SK-N-SH treated with all-trans-retinoic acid at 6 μM for 48 hours (cell line): ENCODE data around the gene ZNF541.

Source experiments
- ARNTL ChIP-seq: fragments of 450-650 bp; formaldehyde crosslinking; IDR thresholded peaks from 2 replicates; pipeline ENCODE4 v1.5.0; 2020; ENCODE audit warnings: low read depth, mild to moderate bottlenecking, moderate library complexity, borderline replicate concordance
- OSR1 ChIP-seq: fragments of 250-450 bp; sonication (Bioruptor Pico); IDR thresholded peaks from 2 replicates; pipeline ENCODE4 v1.8.0; 2022; ENCODE audit warnings: moderate library complexity, mild to moderate bottlenecking, inconsistent platforms
- PPARA ChIP-seq: fragments of 250-450 bp; sonication (Bioruptor Pico); IDR thresholded peaks from 2 replicates; pipeline ENCODE4 v1.5.0; 2020; ENCODE audit warnings: mild to moderate bottlenecking, borderline replicate concordance
- ZFP30 ChIP-seq: fragments of 450-650 bp; formaldehyde crosslinking; IDR thresholded peaks from 2 replicates; pipeline ENCODE4 v1.5.0; 2022; ENCODE audit warnings: mild to moderate bottlenecking, moderate library complexity
- TF ChIP-seq, protein P1 (sequence below): fragments of 250-450 bp; sonication (Bioruptor Pico); IDR thresholded peaks from 2 replicates; pipeline ENCODE4 v1.8.0; 2020; ENCODE audit warnings: mild to moderate bottlenecking, moderate library complexity, borderline replicate concordance

- TF ChIP-seq ARNTL (CRISPR knock-in tag): no peak
- TF ChIP-seq OSR1 (CRISPR knock-in tag): no peak
- TF ChIP-seq, protein P1, sequence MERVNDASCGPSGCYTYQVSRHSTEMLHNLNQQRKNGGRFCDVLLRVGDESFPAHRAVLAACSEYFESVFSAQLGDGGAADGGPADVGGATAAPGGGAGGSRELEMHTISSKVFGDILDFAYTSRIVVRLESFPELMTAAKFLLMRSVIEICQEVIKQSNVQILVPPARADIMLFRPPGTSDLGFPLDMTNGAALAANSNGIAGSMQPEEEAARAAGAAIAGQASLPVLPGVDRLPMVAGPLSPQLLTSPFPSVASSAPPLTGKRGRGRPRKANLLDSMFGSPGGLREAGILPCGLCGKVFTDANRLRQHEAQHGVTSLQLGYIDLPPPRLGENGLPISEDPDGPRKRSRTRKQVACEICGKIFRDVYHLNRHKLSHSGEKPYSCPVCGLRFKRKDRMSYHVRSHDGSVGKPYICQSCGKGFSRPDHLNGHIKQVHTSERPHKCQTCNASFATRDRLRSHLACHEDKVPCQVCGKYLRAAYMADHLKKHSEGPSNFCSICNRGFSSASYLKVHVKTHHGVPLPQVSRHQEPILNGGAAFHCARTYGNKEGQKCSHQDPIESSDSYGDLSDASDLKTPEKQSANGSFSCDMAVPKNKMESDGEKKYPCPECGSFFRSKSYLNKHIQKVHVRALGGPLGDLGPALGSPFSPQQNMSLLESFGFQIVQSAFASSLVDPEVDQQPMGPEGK (CRISPR knock-in tag): no peak
- TF ChIP-seq PPARA (CRISPR knock-in tag): no peak
- no peak for TF ChIP-seq ZFP30 (CRISPR knock-in tag)
Measured at GRCh38 chr19:47560999-47561398, 11.9 kb downstream of the ZNF541 start.
